ENCODE data around the gene C2CD4C. TPM values are rescaled to one million over a fixed set of nuclear protein-coding genes. Genes with fewer than 3 reads are reported as not detected.
"Not testable (repeated sequence)": the region's sequence is repeated elsewhere in the genome, so short reads cannot be mapped to it uniquely, and the experiment has no call there.

Gene C2CD4C
- polyA plus RNA-seq, 1 donor from 2014 or later, result 21.4 TPM

- Histone ChIP-seq H2AFZ (ENCODE audit: low read depth, low read length) (no peak overlapping the region), H3K27ac (ENCODE audit: low read length) (no peak overlapping the region), H3F3A (ENCODE audit: insufficient read depth, low read length, poor library complexity, severe bottlenecking) (no peaks in the 10 kb centered on the region), H3K4me2 (ENCODE audit: low read length) (no peak overlapping the region), H3K79me2 (replicated peaks; ENCODE audit: insufficient read depth, low read length) (no peaks in the 10 kb centered on the region), H3K9ac (ENCODE audit: low read length) (no peak overlapping the region), H3K4me3 (ENCODE audit: low read length) (no peak overlapping the region), H3K9me3 (ENCODE audit: low read length) (no peaks in the 10 kb centered on the region), H4K20me1 (ENCODE audit: insufficient read depth) (no peaks in the 10 kb centered on the region), H3K27me3 (ENCODE audit: insufficient read depth, low read depth, low read length) (no peaks in the 10 kb centered on the region), H3K9me2 (ENCODE audit: insufficient read depth, low read length) (no peaks in the 10 kb centered on the region), H3K36me3 (ENCODE audit: insufficient read depth, low read length) (no peaks in the 10 kb centered on the region)
- no peak for TF ChIP-seq REST (IDR thresholded peaks at IDR 0.05; ENCODE audit: borderline replicate concordance)
- TF ChIP-seq RAD21 (conservative IDR thresholded peaks at IDR 0.05), result no peak
- no peak for TF ChIP-seq TAF1 (IDR thresholded peaks at IDR 0.05; ENCODE audit: low read depth)
- TF ChIP-seq SMC3 (conservative IDR thresholded peaks at IDR 0.05; ENCODE audit: poor library complexity), result no peak
- no peak for TF ChIP-seq MXI1 (conservative IDR thresholded peaks at IDR 0.05; ENCODE audit: poor library complexity, severe bottlenecking)
- no peak for TF ChIP-seq CTCF (IDR thresholded peaks at IDR 0.05; ENCODE audit: poor library complexity, severe bottlenecking)
- no peak for TF ChIP-seq EP300 (conservative IDR thresholded peaks at IDR 0.05; ENCODE audit: poor library complexity, severe bottlenecking)
- TF ChIP-seq POLR2AphosphoS5 (IDR thresholded peaks at IDR 0.05), result no peak
- TF ChIP-seq EZH2 (IDR thresholded peaks at IDR 0.05; ENCODE audit: borderline replicate concordance, insufficient read depth, low read length, poor library complexity, severe bottlenecking), result no peak
These were observed 46.8 kb downstream of the C2CD4C start for GRCh38 chr19:362154-362553.

GRCh38 chr19:359653-359925, 49.4 kb downstream of the C2CD4C start:
- no peak overlapping the region for H3K9ac ChIP-seq (ENCODE audit: low read length)
- H3K79me2 ChIP-seq (replicated peaks; ENCODE audit: insufficient read depth, low read length), result no peaks in the 10 kb centered on the region
- H2AFZ ChIP-seq (ENCODE audit: low read depth, low read length), result no peak overlapping the region
- H3K9me3 ChIP-seq (ENCODE audit: low read length), result no peaks in the 10 kb centered on the region
- H3K36me3 ChIP-seq (ENCODE audit: insufficient read depth, low read length), result no peaks in the 10 kb centered on the region
- no peaks in the 10 kb centered on the region for H3K9me2 ChIP-seq (ENCODE audit: insufficient read depth, low read length)
- no peaks in the 10 kb centered on the region for H3K27me3 ChIP-seq (ENCODE audit: insufficient read depth, low read depth, low read length)
- no peak overlapping the region for H3K27ac ChIP-seq (ENCODE audit: low read length)
- H4K20me1 ChIP-seq (ENCODE audit: insufficient read depth), result no peaks in the 10 kb centered on the region
- no peak overlapping the region for H3K4me3 ChIP-seq (ENCODE audit: low read length)
- H3K4me2 ChIP-seq (ENCODE audit: low read length), result no peak overlapping the region
- TF ChIP-seq MXI1 (conservative IDR thresholded peaks at IDR 0.05; ENCODE audit: poor library complexity, severe bottlenecking) (no peak), EP300 (conservative IDR thresholded peaks at IDR 0.05; ENCODE audit: poor library complexity, severe bottlenecking) (no peak), CTCF (IDR thresholded peaks at IDR 0.05; ENCODE audit: poor library complexity, severe bottlenecking) (no peak), REST (IDR thresholded peaks at IDR 0.05; ENCODE audit: borderline replicate concordance) (no peak), RAD21 (conservative IDR thresholded peaks at IDR 0.05) (no peak), SMC3 (conservative IDR thresholded peaks at IDR 0.05; ENCODE audit: poor library complexity) (no peak), POLR2AphosphoS5 (IDR thresholded peaks at IDR 0.05) (no peak), TAF1 (IDR thresholded peaks at IDR 0.05; ENCODE audit: low read depth) (no peak), EZH2 (IDR thresholded peaks at IDR 0.05; ENCODE audit: borderline replicate concordance, insufficient read depth, low read length, poor library complexity, severe bottlenecking) (no peak)
- H3F3A ChIP-seq (ENCODE audit: insufficient read depth, low read length, poor library complexity, severe bottlenecking), result no peaks in the 10 kb centered on the region

- H3F3A ChIP-seq (ENCODE audit: insufficient read depth, low read length, poor library complexity, severe bottlenecking); H4K20me1 ChIP-seq (ENCODE audit: insufficient read depth); H3K36me3 ChIP-seq (ENCODE audit: insufficient read depth, low read length); H3K27me3 ChIP-seq (ENCODE audit: insufficient read depth, low read depth, low read length); H3K4me3 ChIP-seq (ENCODE audit: low read length); H3K9me3 ChIP-seq (ENCODE audit: low read length); H3K9me2 ChIP-seq (ENCODE audit: insufficient read depth, low read length); H3K4me2 ChIP-seq (ENCODE audit: low read length); H3K27ac ChIP-seq (ENCODE audit: low read length); H2AFZ ChIP-seq (ENCODE audit: low read depth, low read length); H3K79me2 ChIP-seq (replicated peaks; ENCODE audit: insufficient read depth, low read length); H3K9ac ChIP-seq (ENCODE audit: low read length): not testable (repeated sequence)
These were observed 53.4 kb downstream of the C2CD4C start for GRCh38 chr19:355536-355935.

Measured in neural cell (in vitro differentiated cells).